SU-DHL-6 (cell line): ENCODE data around the gene ADD2.

Experiments
- H2AFZ ChIP-seq: fragments of 200-600 bp; sonication (generic); 2 replicates; pipeline ENCODE4 v1.6.1; 2014; ENCODE audit warnings: low read depth, mild to moderate bottlenecking, moderate library complexity, mixed read lengths, antibody characterized with exemption, low read length; ENCODE audit not compliant: severe bottlenecking
- H3F3A ChIP-seq: fragments of 200-600 bp; shearing (Covaris generic); 2 replicates; pipeline ENCODE4 v1.6.0; 2016; ENCODE audit warnings: antibody characterized with exemption, mild to moderate bottlenecking; ENCODE audit not compliant: insufficient read depth
- H3K27ac ChIP-seq: fragments of 200-600 bp; sonication (generic); 2 replicates; pipeline ENCODE4 v1.5.1; 2016; ENCODE audit warnings: low read depth, mild to moderate bottlenecking, low read length, moderate library complexity, mixed read lengths
- H3K27me3 ChIP-seq: fragments of 200-600 bp; sonication (generic), shearing (Covaris generic); 2 replicates; pipeline ENCODE4 v1.6.0; 2014; ENCODE audit warnings: mild to moderate bottlenecking, low read length
- H3K36me3 ChIP-seq: fragments of 200-600 bp; sonication (generic); 2 replicates; pipeline ENCODE4 v1.6.1; 2014; ENCODE audit warnings: mild to moderate bottlenecking, low read length, mixed read lengths
- H3K4me2 ChIP-seq: fragments of 300-600, 200-600 bp; shearing (Covaris generic), sonication (generic); 2 replicates; pipeline ENCODE4 v1.6.0; 2014; ENCODE audit warnings: low read length, low read depth, mild to moderate bottlenecking; ENCODE audit not compliant: poor library complexity, severe bottlenecking
- H3K4me3 ChIP-seq: fragments of 200-600 bp; sonication (generic); 2 replicates; pipeline ENCODE4 v1.5.1; 2014; ENCODE audit warnings: antibody characterized with exemption, low read length, mild to moderate bottlenecking, mixed read lengths; ENCODE audit not compliant: insufficient read depth, poor library complexity, severe bottlenecking
- H3K79me2 ChIP-seq: fragments of 200-600 bp; sonication (generic); 2 replicates; pipeline ENCODE4 v1.6.1; 2014; ENCODE audit warnings: mild to moderate bottlenecking, low read length, moderate library complexity; ENCODE audit not compliant: insufficient read depth
- H3K9ac ChIP-seq: fragments of 200-600 bp; sonication (generic); 2 replicates; pipeline ENCODE4 v1.7.0; 2014; ENCODE audit warnings: mild to moderate bottlenecking, low read length
- H3K9me2 ChIP-seq: fragments of 200-600 bp; sonication (generic); replicated peaks from 2 replicates; pipeline ENCODE4 v1.6.1; 2014; ENCODE audit warnings: low read length; ENCODE audit not compliant: insufficient read depth
- H3K9me3 ChIP-seq: fragments of 200-600 bp; sonication (generic); 2 replicates; pipeline ENCODE4 v1.6.1; 2014; ENCODE audit warnings: low read length, mixed read lengths; ENCODE audit not compliant: insufficient read depth
- H4K20me1 ChIP-seq: fragments of 200-600 bp; sonication (generic); 2 replicates; pipeline ENCODE4 v1.6.1; 2014; ENCODE audit warnings: low read depth, mild to moderate bottlenecking, antibody characterized with exemption, low read length, moderate library complexity, mixed read lengths
- CTCF ChIP-seq: fragments of 200-600 bp; sonication (generic); IDR thresholded peaks from one replicate; pipeline ENCODE4 v1.5.1; 2017; ENCODE audit warnings: antibody characterized with exemption, mild to moderate bottlenecking, low read length, moderate library complexity; ENCODE audit not compliant: insufficient read depth, poor library complexity, severe bottlenecking
- EZH2phosphoT487 ChIP-seq: fragments of 200-600 bp; sonication (generic), shearing (Covaris generic); conservative IDR thresholded peaks from 2 replicates; pipeline ENCODE4 v1.6.1; 2018; ENCODE audit warnings: mild to moderate bottlenecking, antibody characterized with exemption, low read length, moderate library complexity, mixed read lengths

ADD2 gene

GRCh38 chr2:70675862-70676261 lies 92.1 kb downstream of the ADD2 start:
- no peaks in the 10 kb centered on the region for H3K36me3 ChIP-seq
- H3K4me2 ChIP-seq: no peak overlapping the region
- H3K9me3 ChIP-seq: no peaks in the 10 kb centered on the region
- H4K20me1 ChIP-seq: no peaks in the 10 kb centered on the region
- no peak overlapping the region for H3K9ac ChIP-seq
- no peaks in the 10 kb centered on the region for H3K27me3 ChIP-seq
- no peak overlapping the region for H3K27ac ChIP-seq
- H3K79me2 ChIP-seq: no peaks in the 10 kb centered on the region
- H3K4me3 ChIP-seq: no peak overlapping the region
- TF ChIP-seq CTCF (no peak), EZH2phosphoT487 (no peak)
- H3F3A ChIP-seq: no peaks in the 10 kb centered on the region
- H3K9me2 ChIP-seq: no peaks in the 10 kb centered on the region
- H2AFZ ChIP-seq: no peak overlapping the region

- no peaks in the 10 kb centered on the region for H3K79me2 ChIP-seq
- no peak overlapping the region for H2AFZ ChIP-seq
- no peaks in the 10 kb centered on the region for H3K27me3 ChIP-seq
- no peaks in the 10 kb centered on the region for H3K36me3 ChIP-seq
- H4K20me1 ChIP-seq: no peaks in the 10 kb centered on the region
- H3K9me2 ChIP-seq: no peaks in the 10 kb centered on the region
- H3K9ac ChIP-seq: no peak overlapping the region
- H3K27ac ChIP-seq: no peak overlapping the region
- no peaks in the 10 kb centered on the region for H3K9me3 ChIP-seq
- no peak overlapping the region for H3K4me3 ChIP-seq
- H3F3A ChIP-seq: no peaks in the 10 kb centered on the region
- TF ChIP-seq EZH2phosphoT487: no peak
- no peak for TF ChIP-seq CTCF
- no peak overlapping the region for H3K4me2 ChIP-seq
Measured at GRCh38 chr2:70674636-70675430, 93.2 kb downstream of the ADD2 start.

- no peaks in the 10 kb centered on the region for H3K36me3 ChIP-seq
Measured at GRCh38 chr2:70673041-70673647, 94.9 kb downstream of the ADD2 start.

More at GRCh38 chr2:70673041-70673647, 94.9 kb downstream of the ADD2 start:
- H3K9me3 ChIP-seq: no peaks in the 10 kb centered on the region
- no peak overlapping the region for H3K4me2 ChIP-seq
- H3K27ac ChIP-seq: no peak overlapping the region
- no peak overlapping the region for H3K9ac ChIP-seq
- no peaks in the 10 kb centered on the region for H3K27me3 ChIP-seq
- TF ChIP-seq EZH2phosphoT487 (no peak), CTCF (no peak)
- H3F3A ChIP-seq: no peaks in the 10 kb centered on the region
- H3K9me2 ChIP-seq: no peaks in the 10 kb centered on the region
- H4K20me1 ChIP-seq: no peaks in the 10 kb centered on the region
- no peak overlapping the region for H2AFZ ChIP-seq
- no peaks in the 10 kb centered on the region for H3K79me2 ChIP-seq
- H3K4me3 ChIP-seq: no peak overlapping the region
